NCI-H2029 treated with DMSO at 0.1 percent for 48 hours (cell line): ENCODE measurements around the gene ITGA4.

Experiments
- DNase-seq: peaks from one replicate; lab custom pipeline; 2025; lab: John Stamatoyannopoulos, UW

Gene ITGA4

GRCh38 chr2:181458871-181459270 is 1.7 kb downstream of the ITGA4 start:
- DNase-seq: no peak

- no peak for DNase-seq
Observed at GRCh38 chr2:181459621-181460021, 2.4 kb downstream of the ITGA4 start.

GRCh38 chr2:181461056-181461997 is 4.1 kb downstream of the ITGA4 start:
- DNase-seq: no peak

- no peak for DNase-seq
Observed at GRCh38 chr2:181462033-181462432, 4.8 kb downstream of the ITGA4 start.

- DNase-seq: no peak
Observed at GRCh38 chr2:181463588-181463987, 6.4 kb downstream of the ITGA4 start.

GRCh38 chr2:181464966-181465365 is 7.8 kb downstream of the ITGA4 start:
- no peak for DNase-seq

- no peak for DNase-seq
Observed at GRCh38 chr2:181465676-181466375, 8.6 kb downstream of the ITGA4 start.

GRCh38 chr2:181466661-181467576 is 9.7 kb downstream of the ITGA4 start:
- DNase-seq: no peak

- DNase-seq: no peak
Observed at GRCh38 chr2:181467966-181468707, 11.0 kb downstream of the ITGA4 start.

- no peak for DNase-seq
Observed at GRCh38 chr2:181468811-181469210, 11.6 kb downstream of the ITGA4 start.

GRCh38 chr2:181471226-181471625 is 14.0 kb downstream of the ITGA4 start:
- no peak for DNase-seq

- no peak for DNase-seq
Observed at GRCh38 chr2:181471783-181472182, 14.6 kb downstream of the ITGA4 start.

- DNase-seq: no peak
Observed at GRCh38 chr2:181472990-181473389, 15.8 kb downstream of the ITGA4 start.

GRCh38 chr2:181474222-181474881 is 17.2 kb downstream of the ITGA4 start:
- no peak for DNase-seq

- DNase-seq: no peak
Observed at GRCh38 chr2:181483211-181483610, 26.0 kb downstream of the ITGA4 start.

GRCh38 chr2:181483876-181484275 is 26.7 kb downstream of the ITGA4 start:
- peak; percentile 29 for DNase-seq

GRCh38 chr2:181484851-181485637 is 27.9 kb downstream of the ITGA4 start:
- DNase-seq: no peak

- DNase-seq: no peak
Observed at GRCh38 chr2:181485638-181485946, 28.4 kb downstream of the ITGA4 start.

GRCh38 chr2:181499231-181499630 is 42.0 kb downstream of the ITGA4 start:
- DNase-seq: no peak

GRCh38 chr2:181500201-181500600 is 43.0 kb downstream of the ITGA4 start:
- no peak for DNase-seq
